HCEC 1CT (cell line): ENCODE results near the gene ROBO1.

ENCODE experiments used
- DNase-seq: peaks from one replicate; pipeline ENCODE4 v3.0.0-alpha.2; 2017

ROBO1 gene

GRCh38 chr3:79002465-79003372 is 765.1 kb downstream of the ROBO1 start:
- DNase-seq, result no peak

- DNase-seq, result no peak
Observed at GRCh38 chr3:79001255-79001654, 766.5 kb downstream of the ROBO1 start.

DNA sequence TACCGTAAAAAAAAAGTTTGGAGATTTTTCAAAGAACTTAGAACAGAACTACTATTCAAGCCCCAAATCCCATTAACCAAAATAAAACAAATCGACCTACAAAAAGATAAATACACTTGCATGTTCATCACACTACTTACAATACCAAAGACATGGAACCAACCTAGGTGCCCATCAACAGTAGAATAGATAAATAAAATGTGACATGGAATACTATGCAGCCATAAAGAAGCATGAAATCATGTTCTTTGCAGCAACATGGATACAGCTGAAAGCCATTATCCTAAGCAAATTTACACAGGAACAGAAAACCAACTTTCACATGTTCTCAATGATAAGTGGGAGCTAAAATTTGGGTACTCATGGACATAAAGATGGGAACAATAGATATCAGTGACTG is 768.7 kb downstream of the ROBO1 start:
- no peak for DNase-seq

GRCh38 chr3:78995087-78995486 is 772.7 kb downstream of the ROBO1 start:
- DNase-seq, result no peak

DNA sequence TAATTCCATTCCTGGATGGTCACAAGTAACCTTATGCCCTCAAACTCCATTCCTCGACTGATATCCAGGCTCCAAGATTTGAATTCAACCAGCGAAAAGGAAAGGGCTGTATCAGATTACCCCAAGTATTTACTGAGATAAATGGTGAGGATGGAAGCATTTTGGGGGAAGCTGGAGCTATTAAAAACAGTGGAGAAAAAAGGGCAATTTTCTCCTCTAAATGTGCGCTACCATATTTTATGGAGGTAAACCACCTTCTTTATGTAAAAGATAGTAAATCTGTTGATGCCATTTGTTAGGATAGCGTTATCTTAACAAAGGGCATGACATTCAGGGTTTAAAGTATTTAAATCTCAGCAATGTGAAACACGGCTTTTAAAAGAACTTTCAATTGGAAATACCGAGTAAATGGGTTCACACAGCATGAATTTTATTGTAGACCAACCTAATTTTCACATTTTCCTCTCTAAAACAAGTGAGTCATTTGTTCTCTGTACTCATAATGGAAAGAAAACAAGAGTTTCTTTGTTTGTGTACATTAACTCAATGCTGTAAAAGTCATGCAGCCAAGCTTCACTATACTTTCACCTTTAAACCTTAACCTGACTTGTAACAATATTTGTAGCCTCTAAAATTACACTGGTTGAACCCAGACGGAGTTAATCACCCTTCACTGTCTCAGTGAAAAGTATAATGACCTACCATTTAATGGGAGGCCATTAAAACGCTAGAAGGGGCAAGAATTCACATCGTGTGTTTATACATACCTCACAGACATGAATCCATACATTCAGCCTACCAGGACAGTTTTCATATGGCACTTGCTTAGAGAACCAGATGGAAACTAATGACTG is 773.4 kb downstream of the ROBO1 start:
- DNase-seq, result no peak

DNA sequence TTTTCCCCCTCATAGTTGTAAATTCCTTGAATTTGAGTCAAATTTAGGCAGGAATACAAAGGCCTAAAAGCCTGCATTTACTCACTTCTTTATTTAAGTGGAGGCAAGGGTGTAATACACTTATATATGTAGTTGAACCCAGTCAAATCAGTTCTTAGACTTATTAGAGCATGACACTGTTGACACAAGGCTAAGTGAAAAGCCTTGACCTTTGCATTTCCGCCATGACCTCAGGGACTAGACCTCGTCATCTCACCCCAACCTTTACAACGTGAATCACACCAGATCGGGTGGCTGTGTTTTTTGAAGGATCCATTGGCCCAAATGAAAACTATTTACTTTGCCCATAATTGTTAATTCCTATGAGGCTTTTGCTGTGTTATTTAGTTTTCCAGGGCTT is 774.4 kb downstream of the ROBO1 start:
- no peak for DNase-seq

DNA sequence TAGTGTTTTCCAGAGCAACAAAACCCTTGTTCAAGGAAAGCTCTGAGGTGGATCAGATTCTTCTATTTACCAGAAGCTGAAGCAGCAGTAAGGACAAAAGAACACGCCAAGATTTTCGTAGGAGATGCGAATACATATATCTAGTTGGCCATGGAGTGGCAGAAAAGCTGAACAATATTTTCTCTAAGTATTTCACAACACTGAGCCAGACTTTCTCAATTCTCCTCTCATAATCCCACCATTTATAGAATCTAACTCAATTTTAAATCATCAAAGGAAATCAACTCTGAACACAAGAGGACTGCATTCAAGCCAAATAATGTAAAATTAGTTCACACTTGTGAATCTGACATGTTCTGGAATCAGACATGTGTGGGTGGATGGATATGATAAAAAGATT is 775.0 kb downstream of the ROBO1 start:
- DNase-seq, result no peak

- no peak for DNase-seq
Observed at GRCh38 chr3:78992400-78992799, 775.4 kb downstream of the ROBO1 start.

GRCh38 chr3:78991656-78992055 is 776.1 kb downstream of the ROBO1 start:
- no peak for DNase-seq

- no peak for DNase-seq
Observed at GRCh38 chr3:78990156-78990555, 777.6 kb downstream of the ROBO1 start.

GRCh38 chr3:78988324-78988723 is 779.5 kb downstream of the ROBO1 start:
- peak; percentile 46 for DNase-seq

DNA sequence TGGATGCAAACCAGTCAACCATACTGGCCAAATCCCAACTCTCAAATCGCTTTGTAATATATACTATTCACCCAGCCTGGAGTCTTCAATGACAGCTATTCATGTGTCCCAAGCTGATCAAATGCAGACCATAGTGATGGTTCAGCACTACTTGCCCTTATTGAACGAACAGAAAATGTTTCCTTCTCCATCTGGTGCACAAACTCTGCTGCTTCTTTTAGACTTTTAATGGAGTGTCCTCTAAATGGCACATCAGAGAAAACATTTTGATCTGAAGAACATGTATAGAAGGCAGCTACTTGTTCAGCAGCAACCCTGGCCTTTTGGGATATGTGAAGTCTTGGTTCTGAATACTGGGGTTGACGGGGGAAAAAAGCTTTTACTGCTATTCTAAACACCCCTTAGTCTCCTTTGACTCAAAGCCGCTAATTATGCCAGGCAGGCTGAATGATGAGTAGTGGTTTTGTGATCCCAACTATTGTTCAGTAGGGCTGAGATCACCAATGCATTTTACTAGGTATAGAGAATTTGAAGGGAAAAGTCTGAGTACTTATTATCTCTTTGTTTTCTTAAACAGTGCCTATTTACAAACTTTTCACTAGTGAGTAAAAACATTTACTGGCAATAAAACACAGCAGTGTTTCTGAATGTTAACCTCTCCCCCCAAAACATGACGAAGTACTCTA is 781.2 kb downstream of the ROBO1 start:
- DNase-seq, result no peak

DNA sequence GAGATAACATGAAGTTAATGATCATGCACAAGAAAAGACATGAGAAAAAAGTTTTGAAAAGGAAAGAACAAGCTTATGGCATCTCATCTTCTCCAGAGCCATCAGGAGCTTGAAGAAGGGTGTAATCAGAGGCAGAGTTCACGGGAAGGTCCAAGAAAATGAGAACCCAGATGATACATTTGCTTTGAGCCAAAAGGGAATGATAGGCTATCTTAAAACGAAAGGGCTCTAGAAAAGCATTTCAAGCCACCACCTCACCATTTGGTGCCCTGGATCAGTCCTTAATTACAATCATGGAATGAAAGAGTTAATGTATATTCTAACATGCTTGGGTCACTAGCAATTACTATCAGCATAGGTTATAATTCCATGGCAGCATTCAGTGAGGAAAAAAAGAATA is 781.8 kb downstream of the ROBO1 start:
- no peak for DNase-seq

GRCh38 chr3:78979028-78979427 is 788.8 kb downstream of the ROBO1 start:
- no peak for DNase-seq

DNA sequence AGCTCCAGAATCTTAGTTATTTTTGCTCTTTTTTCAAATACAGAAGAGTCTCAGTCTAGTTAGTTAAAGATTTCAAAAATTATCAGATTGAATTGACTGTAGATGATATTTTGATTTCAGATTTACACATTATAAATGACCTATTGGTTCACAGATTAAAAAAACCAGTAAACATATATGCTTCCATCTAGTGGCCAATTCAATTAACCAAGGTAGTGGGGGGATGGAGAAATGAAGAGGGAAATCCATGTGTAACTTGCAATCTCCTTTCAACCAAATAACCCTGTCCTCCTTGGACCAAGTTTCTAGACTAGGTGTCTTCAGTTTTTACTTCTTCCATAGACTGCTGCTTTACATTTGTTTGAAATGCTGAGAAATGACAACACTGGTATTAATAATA is 789.8 kb downstream of the ROBO1 start:
- peak; percentile 51 for DNase-seq

DNA sequence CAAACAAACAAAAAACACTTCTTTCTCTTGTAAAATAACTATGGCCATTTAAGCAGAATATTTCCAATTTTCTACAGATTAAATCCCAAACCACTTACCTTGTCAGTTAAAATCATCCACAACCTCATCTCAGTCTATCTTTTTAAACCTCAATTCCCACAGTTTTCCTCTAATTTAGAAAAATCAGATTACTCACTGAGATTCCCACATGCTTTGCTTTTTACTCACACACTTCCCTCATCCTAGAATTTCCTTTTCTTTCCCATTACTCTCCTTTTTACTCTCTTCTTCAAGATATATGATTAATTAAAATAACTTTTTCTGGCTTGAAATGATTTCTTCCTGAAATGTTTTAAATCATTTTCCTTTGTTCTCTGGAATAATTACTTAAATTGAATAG is 790.7 kb downstream of the ROBO1 start:
- DNase-seq, result peak; percentile 27

GRCh38 chr3:78976200-78976599 is 791.6 kb downstream of the ROBO1 start:
- no peak for DNase-seq

DNA sequence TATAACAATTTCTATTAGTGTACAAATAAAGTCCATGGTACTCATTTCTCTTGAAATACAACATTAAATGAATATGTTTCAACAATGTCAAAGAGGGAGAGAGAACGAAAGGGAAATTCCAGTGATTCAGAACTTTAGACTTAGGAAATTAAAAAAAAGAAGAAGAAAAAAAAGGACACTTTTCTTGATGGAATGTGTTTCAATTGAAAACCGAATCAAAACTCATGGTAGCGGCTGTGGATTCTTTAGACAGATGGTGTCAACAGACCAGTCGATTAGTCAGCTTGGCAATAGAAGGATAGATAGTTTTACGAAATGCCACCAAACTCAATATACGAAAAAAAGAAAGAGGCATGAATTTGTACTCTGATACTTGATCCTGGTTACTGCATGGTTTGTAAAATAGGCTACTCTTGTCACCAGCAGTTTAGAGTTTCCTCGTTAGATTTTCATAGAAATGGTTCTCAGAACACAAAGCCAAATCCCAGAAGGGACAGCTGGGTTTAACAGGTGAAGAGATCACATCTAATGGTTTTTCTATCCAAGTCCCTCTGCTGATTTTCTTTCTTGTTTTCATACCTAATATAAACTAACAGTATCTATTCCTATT is 793.5 kb downstream of the ROBO1 start:
- peak; percentile 67 for DNase-seq

- no peak for DNase-seq
Observed at GRCh38 chr3:78972617-78973301, 795.0 kb downstream of the ROBO1 start.

DNA sequence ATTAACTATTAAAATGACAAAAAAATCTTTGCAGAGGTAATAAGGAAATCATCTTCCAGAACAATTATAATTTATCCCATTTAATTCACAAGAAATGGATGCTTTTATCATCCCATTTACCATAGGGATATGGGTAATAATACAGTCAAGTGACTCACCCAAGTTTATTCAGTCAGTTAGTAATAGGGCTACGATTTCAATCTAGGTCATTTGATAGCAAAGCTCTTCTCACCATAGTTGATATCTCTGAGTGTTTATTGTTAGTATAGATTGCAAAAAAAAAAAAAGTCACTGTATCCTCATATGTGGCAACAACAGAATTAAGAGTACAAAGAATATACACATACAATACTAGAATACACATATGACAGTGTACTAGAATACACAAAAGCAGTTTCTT is 797.1 kb downstream of the ROBO1 start:
- DNase-seq, result peak; percentile 23

- peak; percentile 34 for DNase-seq
Observed at GRCh38 chr3:78969483-78969882, 798.3 kb downstream of the ROBO1 start.

- no peak for DNase-seq
Observed at GRCh38 chr3:78967061-78967460, 800.7 kb downstream of the ROBO1 start.
